Skeletal muscle cell (primary cell): ENCODE data around the gene SLIT1.

Experiments used
- DNase-seq: peaks from one replicate; pipeline ENCODE4 v3.0.0-alpha.2; 2010; ENCODE audit warnings: low read depth
- H3K4me3 ChIP-seq: 2 replicates; pipeline ENCODE4 v1.5.1; 2011; ENCODE audit warnings: low read depth, mild to moderate bottlenecking, control low read depth, low read length, moderate library complexity

Gene SLIT1

GRCh38 chr10:97150013-97150595 lies 35.7 kb downstream of the SLIT1 start:
- no peak for DNase-seq

GRCh38 chr10:97149079-97149531 lies 36.7 kb downstream of the SLIT1 start:
- DNase-seq = no peak
- H3K4me3 ChIP-seq = no peak overlapping the region

More at GRCh38 chr10:97150013-97150595, 35.7 kb downstream of the SLIT1 start:
- H3K4me3 ChIP-seq = no peak overlapping the region

GRCh38 chr10:97144297-97144696 lies 41.5 kb downstream of the SLIT1 start:
- DNase-seq = no peak

GRCh38 chr10:97142834-97143233 lies 42.9 kb downstream of the SLIT1 start:
- no peak overlapping the region for H3K4me3 ChIP-seq
- no peak for DNase-seq

More at GRCh38 chr10:97144297-97144696, 41.5 kb downstream of the SLIT1 start:
- H3K4me3 ChIP-seq = no peak overlapping the region

- no peak overlapping the region for H3K4me3 ChIP-seq
- no peak for DNase-seq
Measured at GRCh38 chr10:97140902-97141745, 44.6 kb downstream of the SLIT1 start.

GRCh38 chr10:97140049-97140846 lies 45.5 kb downstream of the SLIT1 start:
- H3K4me3 ChIP-seq = no peak overlapping the region
- no peak for DNase-seq

GRCh38 chr10:97139651-97140048 lies 46.1 kb downstream of the SLIT1 start:
- H3K4me3 ChIP-seq = no peak overlapping the region
- DNase-seq = no peak

GRCh38 chr10:97138846-97139245 lies 46.9 kb downstream of the SLIT1 start:
- no peak for DNase-seq
- H3K4me3 ChIP-seq = no peak overlapping the region

- no peak overlapping the region for H3K4me3 ChIP-seq
- DNase-seq = no peak
Measured at GRCh38 chr10:97138174-97138573, 47.6 kb downstream of the SLIT1 start.

GRCh38 chr10:97136756-97137155 lies 49.0 kb downstream of the SLIT1 start:
- no peak overlapping the region for H3K4me3 ChIP-seq
- no peak for DNase-seq

- no peak for DNase-seq
Measured at GRCh38 chr10:97135464-97135863, 50.3 kb downstream of the SLIT1 start.

GRCh38 chr10:97134983-97135382 lies 50.8 kb downstream of the SLIT1 start:
- no peak for DNase-seq
- H3K4me3 ChIP-seq = no peak overlapping the region

More at GRCh38 chr10:97135464-97135863, 50.3 kb downstream of the SLIT1 start:
- no peak overlapping the region for H3K4me3 ChIP-seq

- H3K4me3 ChIP-seq = no peak overlapping the region
- DNase-seq = no peak
Measured at GRCh38 chr10:97134110-97134509, 51.6 kb downstream of the SLIT1 start.

- DNase-seq = no peak
Measured at GRCh38 chr10:97132273-97132672, 53.5 kb downstream of the SLIT1 start.

GRCh38 chr10:97131666-97132065 lies 54.1 kb downstream of the SLIT1 start:
- H3K4me3 ChIP-seq = no peak overlapping the region
- DNase-seq = no peak

More at GRCh38 chr10:97132273-97132672, 53.5 kb downstream of the SLIT1 start:
- no peak overlapping the region for H3K4me3 ChIP-seq

- DNase-seq = no peak
- H3K4me3 ChIP-seq = no peak overlapping the region
Measured at GRCh38 chr10:97131181-97131628, 54.6 kb downstream of the SLIT1 start.

- no peak for DNase-seq
- no peak overlapping the region for H3K4me3 ChIP-seq
Measured at GRCh38 chr10:97129666-97130065, 56.1 kb downstream of the SLIT1 start.

GRCh38 chr10:97128516-97129154 lies 57.1 kb downstream of the SLIT1 start:
- no peak for DNase-seq
- H3K4me3 ChIP-seq = no peak overlapping the region

- no peak overlapping the region for H3K4me3 ChIP-seq
- DNase-seq = no peak
Measured at GRCh38 chr10:97128039-97128492, 57.7 kb downstream of the SLIT1 start.
